Brain microvascular endothelial cell (primary cell): ENCODE results near the gene BCR.

Experiments
- DNase-seq: peaks from one replicate; pipeline ENCODE4 v3.0.0-alpha.2; 2020
- H3K27ac ChIP-seq: fragments of 250-450 bp; sonication (Bioruptor Pico); 2 replicates; pipeline ENCODE4 v1.5.1; 2020; ENCODE audit warnings: mild to moderate bottlenecking, moderate library complexity
- H3K27me3 ChIP-seq: fragments of 250-450 bp; sonication (Bioruptor Pico); replicated peaks from 2 replicates; pipeline ENCODE4 v1.5.1; 2020; ENCODE audit warnings: mild to moderate bottlenecking
- H3K36me3 ChIP-seq: fragments of 250-450 bp; sonication (Bioruptor Pico); replicated peaks from 2 replicates; pipeline ENCODE4 v1.5.1; 2020; ENCODE audit warnings: mild to moderate bottlenecking
- H3K4me3 ChIP-seq: 2 replicates; pipeline ENCODE4 v1.5.1; 2011; ENCODE audit warnings: low read depth, mild to moderate bottlenecking, control low read depth, low read length, moderate library complexity
- in situ Hi-C: cut with HindIII; loops from 2 replicates; pipeline ENCODE4 v1.10.0; 2017; ENCODE audit warnings: low sequenced_read_pairs, low pct_ligation_motif_present
- TF ChIP-seq, protein P1 (sequence below): IDR thresholded peaks from 2 replicates; pipeline ENCODE4 v1.5.1; 2011; ENCODE audit warnings: low read depth, mild to moderate bottlenecking, moderate library complexity, low read length, control low read depth, inconsistent platforms; ENCODE audit errors: missing control alignments

Gene BCR

DNA sequence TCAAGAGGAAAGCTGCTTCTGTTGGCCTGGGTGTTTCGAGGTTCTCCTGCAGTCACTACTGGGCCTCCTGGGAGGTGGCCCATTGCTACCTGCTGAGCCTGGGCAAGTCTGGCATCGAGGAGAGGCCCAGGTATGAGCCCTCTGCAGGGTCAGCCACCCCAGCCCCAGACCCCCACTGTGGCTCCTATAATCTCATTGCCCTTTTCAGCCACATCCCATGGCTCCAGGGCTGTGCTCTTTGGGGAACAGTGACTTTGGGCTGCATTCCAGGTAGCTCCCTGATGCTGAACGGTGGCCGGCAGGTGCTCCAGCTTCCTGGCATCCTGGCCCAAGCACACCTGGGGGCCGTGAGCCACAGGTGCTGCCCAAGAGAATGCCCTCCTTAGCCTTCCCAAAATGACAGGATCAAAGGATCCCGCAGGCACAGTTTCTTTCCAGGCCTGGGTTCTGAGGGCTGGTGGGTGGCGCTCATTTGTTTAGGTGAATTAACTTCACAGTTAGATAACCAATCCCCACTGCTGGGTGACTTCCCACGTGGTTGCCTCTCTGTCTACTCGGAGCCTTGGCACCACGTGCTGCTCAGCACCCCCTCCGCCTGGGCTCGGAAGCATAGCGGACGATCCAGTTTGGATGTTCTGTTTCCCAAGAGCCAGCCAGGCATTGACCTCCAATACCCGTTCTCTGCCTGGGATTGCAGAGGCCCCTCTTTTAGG lies 97.4 kb downstream of the BCR start:
- in situ Hi-C loops: no loop called here
- H3K36me3 ChIP-seq: peaks cover 50% of the 10 kb centered on the region
- no peak overlapping the region for H3K27ac ChIP-seq
- DNase-seq: no peak
- TF ChIP-seq, protein P1, sequence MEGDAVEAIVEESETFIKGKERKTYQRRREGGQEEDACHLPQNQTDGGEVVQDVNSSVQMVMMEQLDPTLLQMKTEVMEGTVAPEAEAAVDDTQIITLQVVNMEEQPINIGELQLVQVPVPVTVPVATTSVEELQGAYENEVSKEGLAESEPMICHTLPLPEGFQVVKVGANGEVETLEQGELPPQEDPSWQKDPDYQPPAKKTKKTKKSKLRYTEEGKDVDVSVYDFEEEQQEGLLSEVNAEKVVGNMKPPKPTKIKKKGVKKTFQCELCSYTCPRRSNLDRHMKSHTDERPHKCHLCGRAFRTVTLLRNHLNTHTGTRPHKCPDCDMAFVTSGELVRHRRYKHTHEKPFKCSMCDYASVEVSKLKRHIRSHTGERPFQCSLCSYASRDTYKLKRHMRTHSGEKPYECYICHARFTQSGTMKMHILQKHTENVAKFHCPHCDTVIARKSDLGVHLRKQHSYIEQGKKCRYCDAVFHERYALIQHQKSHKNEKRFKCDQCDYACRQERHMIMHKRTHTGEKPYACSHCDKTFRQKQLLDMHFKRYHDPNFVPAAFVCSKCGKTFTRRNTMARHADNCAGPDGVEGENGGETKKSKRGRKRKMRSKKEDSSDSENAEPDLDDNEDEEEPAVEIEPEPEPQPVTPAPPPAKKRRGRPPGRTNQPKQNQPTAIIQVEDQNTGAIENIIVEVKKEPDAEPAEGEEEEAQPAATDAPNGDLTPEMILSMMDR: no peak
- no peak overlapping the region for H3K4me3 ChIP-seq
- no peaks in the 10 kb centered on the region for H3K27me3 ChIP-seq

DNA sequence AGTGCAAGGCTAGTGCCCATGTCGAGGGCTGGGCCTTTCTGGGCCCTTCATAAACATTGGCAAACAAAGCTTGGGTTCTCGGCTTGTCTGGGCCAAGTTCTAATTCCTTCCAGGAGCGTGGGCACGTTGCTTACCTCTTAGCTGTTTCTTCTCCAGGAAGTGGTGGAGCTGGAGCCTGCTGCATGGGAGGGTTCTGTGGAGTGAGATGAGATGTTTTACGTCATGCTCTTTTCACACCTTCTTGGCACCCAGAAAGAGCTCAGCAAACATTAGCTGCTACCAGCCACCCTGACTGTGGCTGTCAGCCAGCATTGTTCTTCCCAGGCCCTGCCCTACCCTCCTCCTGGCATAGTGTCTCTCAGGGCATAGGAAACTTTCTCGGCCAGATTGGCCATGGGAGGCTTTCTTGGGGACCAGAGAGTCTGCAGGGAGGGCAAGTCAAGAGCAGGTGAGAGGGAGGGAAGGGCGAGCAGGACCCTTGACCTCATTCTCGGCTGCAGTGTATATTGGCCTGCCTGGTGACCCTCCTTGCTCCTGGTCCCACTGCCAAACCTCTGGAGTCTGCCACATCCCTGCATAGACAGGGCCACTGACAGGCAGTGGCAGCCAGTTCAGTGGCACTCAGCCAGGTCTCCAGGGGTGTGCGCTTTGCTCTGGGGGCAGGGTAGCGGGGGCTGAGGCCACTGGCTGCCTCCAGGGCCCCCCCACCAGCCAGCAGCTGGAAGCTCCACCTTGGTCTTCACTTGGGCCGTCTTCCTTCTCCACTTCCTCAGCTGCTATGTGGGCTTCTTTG lies 98.8 kb downstream of the BCR start:
- Histone ChIP-seq H3K27me3 (no peaks in the 10 kb centered on the region), H3K4me3 (no peak overlapping the region), H3K27ac (no peak overlapping the region), H3K36me3 (peaks cover 42% of the 10 kb centered on the region)
- in situ Hi-C loops: no loop called here
- no peak for DNase-seq
- TF ChIP-seq, protein P1: no peak

DNA sequence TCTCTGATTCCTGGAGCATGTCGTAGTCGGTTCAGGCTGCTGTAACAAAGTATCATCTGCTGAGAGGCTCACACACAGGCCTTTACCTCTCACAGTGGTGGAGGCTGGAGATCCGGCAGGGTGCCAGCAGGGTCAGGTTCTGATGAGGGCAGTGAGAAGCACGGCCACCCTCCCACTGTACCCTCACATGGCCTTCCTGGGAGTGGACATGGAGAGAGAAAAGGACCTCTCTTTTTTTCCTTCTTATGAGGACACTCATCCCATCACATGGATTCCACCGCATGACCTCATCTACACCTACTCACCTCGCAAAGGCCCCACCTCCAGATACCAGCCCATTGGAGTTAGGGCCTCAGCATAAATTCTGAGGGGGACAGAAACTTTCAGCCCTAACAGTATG lies 99.5 kb downstream of the BCR start:
- TF ChIP-seq, protein P1: no peak
- peaks cover 44% of the 10 kb centered on the region for H3K36me3 ChIP-seq
- no peak overlapping the region for H3K27ac ChIP-seq
- no peak overlapping the region for H3K4me3 ChIP-seq
- H3K27me3 ChIP-seq: no peaks in the 10 kb centered on the region
- in situ Hi-C loops: no loop called here
- DNase-seq: no peak

DNA sequence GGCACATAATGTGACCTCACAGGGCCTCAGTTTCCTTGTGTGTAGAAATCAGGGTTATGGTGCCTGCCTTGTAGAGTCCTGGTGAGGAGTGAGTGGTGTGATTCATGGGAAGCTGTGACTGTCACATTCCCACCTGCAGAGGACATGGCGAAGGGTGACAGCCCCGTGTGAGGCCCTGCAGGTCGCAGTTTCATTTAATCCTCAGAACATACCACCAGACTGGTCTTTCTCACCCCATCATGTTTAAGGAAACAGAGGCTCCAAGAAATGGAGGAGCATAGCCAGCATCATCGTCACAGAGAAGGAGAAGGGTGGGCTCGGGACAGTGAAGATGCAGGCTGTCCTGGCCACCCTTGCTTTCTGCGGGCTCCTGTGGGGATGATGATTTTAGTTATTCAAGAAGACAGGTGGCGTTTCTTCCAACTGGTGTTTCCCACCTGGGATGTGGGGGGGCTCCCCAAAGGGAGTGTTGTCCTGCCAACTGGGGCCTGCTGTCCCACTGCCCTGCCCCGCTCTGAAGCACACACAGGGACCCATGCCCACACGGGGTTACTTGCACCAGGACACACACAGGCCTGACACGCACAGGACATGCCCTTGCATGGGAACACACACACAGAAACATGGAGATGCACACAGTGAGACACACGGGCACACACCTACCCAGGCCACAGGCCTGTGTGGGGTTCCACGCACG lies 100.2 kb downstream of the BCR start:
- no peak for DNase-seq
- peaks cover 49% of the 10 kb centered on the region for H3K36me3 ChIP-seq

DNA sequence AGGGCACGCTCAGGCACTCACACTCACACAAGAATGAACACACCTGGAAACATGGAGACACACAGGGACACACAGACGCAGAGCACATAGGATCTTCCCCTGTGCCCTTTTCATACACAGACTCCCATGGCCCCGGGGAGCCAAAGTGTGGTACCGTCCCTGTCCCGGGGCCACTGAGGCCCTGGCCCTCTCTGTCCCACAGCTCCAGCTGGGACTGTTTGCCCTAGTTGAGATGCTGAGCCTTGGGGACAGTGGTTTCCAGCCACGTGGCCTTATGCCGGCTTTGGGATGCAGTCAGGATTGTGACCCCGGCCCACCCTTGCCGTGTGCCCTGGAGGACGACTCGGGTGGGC lies 100.7 kb downstream of the BCR start:
- Histone ChIP-seq H3K27ac (no peak overlapping the region), H3K36me3 (peaks cover 46% of the 10 kb centered on the region), H3K27me3 (no peaks in the 10 kb centered on the region), H3K4me3 (no peak overlapping the region)
- in situ Hi-C loops: no loop called here
- no peak for DNase-seq
- TF ChIP-seq, protein P1: no peak

More for the DNA sequence above, 100.2 kb downstream of the BCR start:
- Histone ChIP-seq H3K27me3 (no peaks in the 10 kb centered on the region), H3K27ac (no peak overlapping the region), H3K4me3 (no peak overlapping the region)
- TF ChIP-seq, protein P1: no peak
- in situ Hi-C loops: no loop called here
